A673 (cell line): ENCODE measurements around the gene IL10. TPM values are rescaled to one million over a fixed set of nuclear protein-coding genes. Genes with fewer than 3 reads are reported as not detected.

ENCODE experiments used
- BruUV-seq: library from RNA; stranded (reverse); fragments of 400-500 nt; replicated peaks from 2 replicates; lab custom pipeline; 2021; lab: Mats Ljungman, UMichigan
- CTCF ChIA-PET: fragments of 300-600 bp; sonication (Branson Sonifier 250); formaldehyde crosslinking; loops from one replicate; lab custom pipeline; 2022; ENCODE audit warnings: antibody characterized with exemption; lab: Charles Lee
- POLR2A ChIA-PET: fragments of 300-600 bp; sonication (Branson Sonifier 250); formaldehyde crosslinking; loops from one replicate; lab custom pipeline; 2022; ENCODE audit warnings: antibody characterized with exemption; ENCODE audit not compliant: low non-redundant PET; lab: Charles Lee
- DNase-seq: peaks from one replicate; pipeline ENCODE4 v3.0.0-alpha.2; 2015; ENCODE audit warnings: low spot score
- H3K27ac ChIP-seq: fragments of 200-600 bp; sonication (generic); 2 replicates; pipeline ENCODE4 v1.5.1; 2016; ENCODE audit warnings: mixed run types, low read depth, mild to moderate bottlenecking, mixed read lengths, antibody characterized with exemption, low read length; ENCODE audit not compliant: poor library complexity, severe bottlenecking
- H3K27me3 ChIP-seq: fragments of 200-600 bp; sonication (generic); replicated peaks from 2 replicates; pipeline ENCODE4 v1.6.1; 2017; ENCODE audit warnings: mixed run types, low read depth, mild to moderate bottlenecking, mixed read lengths, antibody characterized with exemption, low read length; ENCODE audit not compliant: insufficient read depth, poor library complexity
- H3K36me3 ChIP-seq: fragments of 200-600 bp; sonication (generic); 2 replicates; pipeline ENCODE4 v1.6.1; 2016; ENCODE audit warnings: mixed run types, mild to moderate bottlenecking, mixed read lengths, antibody characterized with exemption, low read length; ENCODE audit not compliant: insufficient read depth, poor library complexity, severe bottlenecking
- H3K4me1 ChIP-seq: fragments of 200-600 bp; sonication (generic); 2 replicates; pipeline ENCODE4 v1.6.1; 2017; ENCODE audit warnings: mixed run types, mild to moderate bottlenecking, mixed read lengths, antibody characterized with exemption, low read length; ENCODE audit not compliant: insufficient read depth, poor library complexity, severe bottlenecking
- H3K4me3 ChIP-seq: fragments of 200-600 bp; sonication (generic); 2 replicates; pipeline ENCODE4 v1.5.1; 2016; ENCODE audit warnings: low read depth, mixed run types, mild to moderate bottlenecking, mixed read lengths, low read length; ENCODE audit not compliant: poor library complexity, severe bottlenecking
- H3K9me3 ChIP-seq: fragments of 200-600 bp; sonication (generic); 2 replicates; pipeline ENCODE4 v1.6.1; 2016; ENCODE audit warnings: mixed run types, low read depth, mild to moderate bottlenecking, mixed read lengths, antibody characterized with exemption, low read length; ENCODE audit not compliant: poor library complexity, severe bottlenecking
- EZH2 ChIP-seq: fragments of 200-600 bp; sonication (generic); IDR thresholded peaks from 2 replicates; pipeline ENCODE4 v1.6.1; 2017; ENCODE audit warnings: borderline replicate concordance, low read depth, mild to moderate bottlenecking, mixed read lengths, antibody characterized with exemption, low read length; ENCODE audit not compliant: poor library complexity, severe bottlenecking
- intact Hi-C: fragments of 100-400 bp; cut with micrococcal nuclease; formaldehyde crosslinking; loops from one replicate; pipeline ENCODE4 v1.10.0; 2022; ENCODE audit not compliant: unreplicated experiment
- total RNA-seq: library from RNA; stranded (reverse); gene quantifications from 2 replicates; pipeline ENCODE4 v1.2.3, GENCODE V29; 2021
- TF ChIP-seq, protein P1 (sequence below): fragments of 300-800, 200-600 bp; sonication (generic); conservative IDR thresholded peaks from 2 replicates; pipeline ENCODE4 v1.5.1; 2017; ENCODE audit warnings: low read depth, mild to moderate bottlenecking, antibody characterized with exemption, low read length, moderate library complexity, mixed read lengths

IL10 gene
- total RNA-seq, 1 experiment from 2014 or later = not detected

DNA sequence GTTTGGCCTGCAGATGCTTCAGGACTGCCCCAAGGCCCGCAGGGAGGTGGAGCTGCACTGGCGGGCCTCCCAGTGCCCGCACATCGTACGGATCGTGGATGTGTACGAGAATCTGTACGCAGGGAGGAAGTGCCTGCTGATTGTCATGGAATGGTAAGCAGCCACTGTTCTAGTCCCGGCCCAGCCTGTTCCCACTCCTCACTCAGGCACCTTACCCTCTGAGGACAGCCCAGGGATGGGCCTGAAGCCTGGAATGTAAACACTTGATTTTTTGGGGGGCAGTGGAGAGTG lies 43.7 kb downstream of the IL10 start:
- TF ChIP-seq EZH2 = no peak
- TF ChIP-seq, protein P1, sequence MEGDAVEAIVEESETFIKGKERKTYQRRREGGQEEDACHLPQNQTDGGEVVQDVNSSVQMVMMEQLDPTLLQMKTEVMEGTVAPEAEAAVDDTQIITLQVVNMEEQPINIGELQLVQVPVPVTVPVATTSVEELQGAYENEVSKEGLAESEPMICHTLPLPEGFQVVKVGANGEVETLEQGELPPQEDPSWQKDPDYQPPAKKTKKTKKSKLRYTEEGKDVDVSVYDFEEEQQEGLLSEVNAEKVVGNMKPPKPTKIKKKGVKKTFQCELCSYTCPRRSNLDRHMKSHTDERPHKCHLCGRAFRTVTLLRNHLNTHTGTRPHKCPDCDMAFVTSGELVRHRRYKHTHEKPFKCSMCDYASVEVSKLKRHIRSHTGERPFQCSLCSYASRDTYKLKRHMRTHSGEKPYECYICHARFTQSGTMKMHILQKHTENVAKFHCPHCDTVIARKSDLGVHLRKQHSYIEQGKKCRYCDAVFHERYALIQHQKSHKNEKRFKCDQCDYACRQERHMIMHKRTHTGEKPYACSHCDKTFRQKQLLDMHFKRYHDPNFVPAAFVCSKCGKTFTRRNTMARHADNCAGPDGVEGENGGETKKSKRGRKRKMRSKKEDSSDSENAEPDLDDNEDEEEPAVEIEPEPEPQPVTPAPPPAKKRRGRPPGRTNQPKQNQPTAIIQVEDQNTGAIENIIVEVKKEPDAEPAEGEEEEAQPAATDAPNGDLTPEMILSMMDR = no peak
- ChIA-PET CTCF (no interaction called here), POLR2A (no interaction called here)
- DNase-seq = no peak
- Histone ChIP-seq H3K36me3 (peaks cover 8% of the 10 kb centered on the region), H3K27ac (no peak overlapping the region), H3K4me1 (no peaks in the 10 kb centered on the region), H3K27me3 (no peaks in the 10 kb centered on the region), H3K9me3 (no peaks in the 10 kb centered on the region), H3K4me3 (no peak overlapping the region)
- BruUV-seq = no TSS peak
- intact Hi-C loops = loop anchor here (5.0 kb wide), 2 partner anchors 184 to 349 kb away; no protein-coding TSS in a partner anchor

DNA sequence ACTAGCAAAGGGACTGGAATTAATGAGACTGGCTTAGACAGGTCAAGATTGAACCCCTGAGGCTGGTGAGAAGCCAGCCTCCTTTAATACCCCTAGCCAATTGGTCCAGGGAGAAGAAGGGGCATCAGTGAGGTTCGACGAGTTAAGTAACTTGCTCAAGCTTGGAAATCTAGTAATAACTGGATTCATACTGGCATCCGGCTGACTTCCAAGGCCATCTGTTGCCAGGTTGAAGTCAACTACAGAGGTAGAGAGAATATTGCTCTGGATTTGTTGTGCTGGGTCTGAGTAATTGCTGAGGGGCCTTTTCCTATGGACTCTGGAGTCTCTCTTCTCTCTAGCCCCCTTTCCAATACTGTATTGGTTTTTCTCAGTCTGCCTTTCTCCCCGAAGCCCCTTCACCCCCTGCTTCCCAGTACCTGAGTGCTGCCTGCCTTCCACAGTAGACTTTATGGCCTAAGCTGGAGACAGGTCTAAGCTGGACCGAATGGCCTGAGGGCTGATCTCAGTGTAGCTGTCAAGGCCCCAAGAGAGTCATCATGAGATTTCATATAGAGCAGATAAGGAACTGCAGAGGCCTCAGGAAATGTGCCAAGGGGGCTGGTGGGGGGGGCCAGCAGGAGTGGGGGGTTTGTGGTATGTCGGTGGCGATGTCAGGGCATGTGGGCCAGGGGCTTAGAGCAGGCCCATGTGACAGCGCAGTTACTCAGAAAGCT lies 44.2 kb downstream of the IL10 start:
- H3K4me3 ChIP-seq = no peak overlapping the region
- BruUV-seq = no TSS peak
- TF ChIP-seq EZH2 = no peak
- TF ChIP-seq, protein P1 = no peak
- CTCF ChIA-PET = no interaction called here
- H3K36me3 ChIP-seq = peaks cover 8% of the 10 kb centered on the region
- H3K4me1 ChIP-seq = no peaks in the 10 kb centered on the region
- no peak for DNase-seq
- intact Hi-C loops = loop anchor here (5.0 kb wide), 2 partner anchors 184 to 349 kb away; no protein-coding TSS in a partner anchor
- no peak overlapping the region for H3K27ac ChIP-seq
- POLR2A ChIA-PET = no interaction called here
- H3K27me3 ChIP-seq = no peaks in the 10 kb centered on the region
- H3K9me3 ChIP-seq = no peaks in the 10 kb centered on the region

DNA sequence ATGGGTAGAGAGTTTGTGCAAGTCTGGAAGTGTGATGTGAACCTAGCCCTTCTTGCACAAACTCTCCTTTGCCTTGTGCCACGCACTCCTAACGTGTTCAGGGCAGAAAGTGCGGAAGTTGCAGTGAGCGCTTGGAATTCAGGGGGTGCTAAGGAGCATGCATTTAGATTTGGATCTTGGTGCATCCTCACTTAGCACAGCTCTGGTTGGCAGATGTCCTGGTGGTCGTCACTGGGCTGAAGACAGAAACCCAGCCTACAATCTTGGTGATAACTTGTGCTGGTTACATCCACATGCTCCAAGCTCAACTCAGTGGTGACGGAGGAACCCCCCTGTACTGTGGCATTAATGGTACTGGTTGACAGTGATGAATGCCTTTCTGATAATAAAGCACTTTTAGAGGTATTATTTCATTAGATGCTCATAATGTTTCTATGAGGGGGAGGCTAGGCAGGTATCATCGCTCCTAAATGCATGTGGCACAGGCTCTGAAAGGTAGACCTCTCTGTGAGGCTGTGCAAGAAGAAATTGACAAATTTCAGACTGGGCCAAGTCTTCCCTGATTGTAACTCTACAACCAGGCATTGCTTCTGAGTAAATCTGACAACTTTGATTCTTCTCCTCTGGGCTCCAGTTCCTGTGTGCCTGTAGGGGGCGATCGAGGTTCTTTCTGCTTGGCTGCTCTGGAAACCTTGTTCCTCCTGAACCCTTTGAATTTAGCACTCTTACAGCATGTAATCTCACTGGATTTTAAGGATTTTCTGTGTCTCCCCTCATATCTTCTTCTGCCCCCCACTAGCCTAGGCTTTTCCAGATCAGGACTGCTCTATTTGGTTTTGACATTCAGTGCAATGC lies 47.0 kb downstream of the IL10 start:
- Histone ChIP-seq H3K36me3 (peaks cover 3% of the 10 kb centered on the region), H3K27ac (no peak overlapping the region), H3K9me3 (no peaks in the 10 kb centered on the region), H3K4me3 (no peak overlapping the region), H3K27me3 (no peaks in the 10 kb centered on the region), H3K4me1 (no peaks in the 10 kb centered on the region)
- intact Hi-C loops = loop anchor here (5.0 kb wide), 2 partner anchors 187 to 352 kb away; no protein-coding TSS in a partner anchor
- no peak for TF ChIP-seq EZH2
- TF ChIP-seq, protein P1 = peak; percentile 79
- peak; percentile 65 for DNase-seq
- BruUV-seq = no TSS peak
- ChIA-PET POLR2A (interaction anchor here (0.5 kb wide), 1 partner anchor 183 kb away, joined by 5 read pairs; no protein-coding TSS in a partner anchor), CTCF (interaction anchor here (0.7 to 1.9 kb wide), 2 partner anchors 170 to 187 kb away, joined by 3 to 6 read pairs; no protein-coding TSS in a partner anchor)
